ENCODE data around the gene GGT7.
"Not testable (repeated sequence)": the region's sequence is repeated elsewhere in the genome, so short reads cannot be mapped to it uniquely, and the experiment has no call there.

Gene GGT7, protein sequence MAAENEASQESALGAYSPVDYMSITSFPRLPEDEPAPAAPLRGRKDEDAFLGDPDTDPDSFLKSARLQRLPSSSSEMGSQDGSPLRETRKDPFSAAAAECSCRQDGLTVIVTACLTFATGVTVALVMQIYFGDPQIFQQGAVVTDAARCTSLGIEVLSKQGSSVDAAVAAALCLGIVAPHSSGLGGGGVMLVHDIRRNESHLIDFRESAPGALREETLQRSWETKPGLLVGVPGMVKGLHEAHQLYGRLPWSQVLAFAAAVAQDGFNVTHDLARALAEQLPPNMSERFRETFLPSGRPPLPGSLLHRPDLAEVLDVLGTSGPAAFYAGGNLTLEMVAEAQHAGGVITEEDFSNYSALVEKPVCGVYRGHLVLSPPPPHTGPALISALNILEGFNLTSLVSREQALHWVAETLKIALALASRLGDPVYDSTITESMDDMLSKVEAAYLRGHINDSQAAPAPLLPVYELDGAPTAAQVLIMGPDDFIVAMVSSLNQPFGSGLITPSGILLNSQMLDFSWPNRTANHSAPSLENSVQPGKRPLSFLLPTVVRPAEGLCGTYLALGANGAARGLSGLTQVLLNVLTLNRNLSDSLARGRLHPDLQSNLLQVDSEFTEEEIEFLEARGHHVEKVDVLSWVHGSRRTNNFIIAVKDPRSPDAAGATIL

DNA sequence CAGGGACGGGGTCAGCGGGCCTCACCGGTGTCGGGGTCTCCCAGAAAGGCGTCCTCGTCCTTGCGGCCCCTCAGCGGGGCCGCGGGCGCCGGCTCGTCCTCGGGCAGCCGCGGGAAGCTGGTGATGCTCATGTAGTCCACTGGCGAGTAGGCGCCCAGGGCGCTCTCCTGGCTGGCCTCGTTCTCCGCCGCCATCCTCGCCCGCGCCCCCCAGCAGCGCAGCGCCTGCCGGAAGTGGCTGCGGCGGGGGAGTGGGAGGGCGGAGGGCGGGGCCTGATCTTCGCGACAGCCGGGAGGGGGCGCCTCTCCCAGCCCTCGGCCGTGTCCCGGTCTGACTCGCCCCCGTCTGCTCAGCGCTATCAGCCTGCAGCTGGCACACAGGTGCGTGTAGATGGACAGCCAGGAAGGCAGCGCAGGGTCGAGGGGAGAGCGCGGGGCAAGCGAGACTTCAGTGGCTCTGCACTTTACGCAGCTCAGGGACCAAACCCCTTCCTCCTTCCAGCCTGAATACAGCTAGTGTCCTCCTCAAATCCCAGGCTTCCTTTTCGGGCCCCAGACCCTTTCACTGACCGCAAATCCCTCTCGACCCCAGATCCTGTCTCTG lies at the start of gene GGT7:
GGT7 (minus strand) TSS at position 235 of the 603 bp plus-strand sequence; CDS start at position 194, 41 bp downstream.
- DNase-seq: peak; percentile 9

DNA sequence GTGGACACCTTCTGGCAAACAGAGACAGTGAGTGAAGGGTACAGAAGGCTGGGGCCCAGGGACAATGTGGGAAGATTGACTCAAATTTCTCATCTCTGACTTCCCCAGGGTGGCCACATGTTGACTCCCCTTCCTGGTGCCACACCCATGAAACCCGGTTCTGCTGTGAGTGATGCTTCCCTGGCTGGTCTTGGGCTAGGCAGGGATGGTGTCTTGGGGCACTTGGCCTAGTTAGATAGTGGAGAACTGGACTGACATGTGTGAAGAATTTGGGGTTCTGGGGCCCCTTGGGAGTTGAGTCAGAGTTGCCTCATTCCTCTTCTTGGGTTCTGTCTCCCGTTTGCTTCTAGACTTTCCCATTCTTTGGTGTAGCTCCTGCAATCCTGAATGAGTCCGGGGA lies 48.8 kb upstream of the GGT7 start:
- no peak for DNase-seq

DNA sequence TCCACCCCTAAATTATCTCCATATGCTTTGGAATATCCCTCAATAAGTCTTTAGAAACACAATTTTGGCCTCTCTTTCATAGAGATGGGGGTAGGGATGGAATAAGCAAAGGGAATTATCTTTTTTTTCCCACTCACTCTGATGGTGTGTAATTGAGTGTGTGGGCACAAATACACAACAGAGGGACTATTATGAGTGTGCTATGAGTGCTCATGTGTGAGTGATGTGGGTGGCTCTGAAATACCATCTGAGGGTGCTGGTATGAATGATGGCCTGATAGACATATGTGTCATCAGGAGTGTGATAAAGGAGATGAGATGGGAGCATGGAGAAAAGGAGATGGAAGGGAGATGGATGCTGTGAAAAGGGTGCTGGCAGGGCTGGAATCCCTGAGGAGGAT lies 47.4 kb upstream of the GGT7 start:
- no peak for DNase-seq

DNA sequence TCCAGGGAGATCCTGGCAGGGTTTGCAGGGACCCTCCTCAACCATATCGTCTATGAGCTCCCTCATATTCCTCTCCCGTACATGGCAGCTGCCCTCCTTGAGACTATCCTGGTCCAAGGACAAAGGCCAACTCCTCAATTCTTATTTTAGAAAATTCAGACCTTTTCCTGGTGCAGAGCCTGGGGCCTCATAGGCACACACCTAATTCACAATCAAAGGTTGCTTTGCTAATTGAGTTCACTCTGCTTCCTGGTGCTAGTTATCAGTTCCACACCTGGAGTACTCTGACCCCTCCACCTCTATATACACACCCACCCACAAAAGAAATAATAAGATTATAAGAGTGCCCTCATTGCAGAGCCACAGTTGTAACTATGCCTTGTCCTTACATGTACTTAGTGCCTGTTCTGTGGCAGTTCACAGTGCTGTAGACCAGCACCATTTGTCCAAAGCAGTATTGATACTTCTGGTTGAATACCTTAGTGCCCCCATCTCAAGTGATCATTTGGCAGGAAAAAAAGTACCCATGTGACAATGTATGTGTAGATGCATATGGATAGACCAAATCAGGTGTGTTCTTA lies 44.2 kb upstream of the GGT7 start:
- DNase-seq: no peak

DNA sequence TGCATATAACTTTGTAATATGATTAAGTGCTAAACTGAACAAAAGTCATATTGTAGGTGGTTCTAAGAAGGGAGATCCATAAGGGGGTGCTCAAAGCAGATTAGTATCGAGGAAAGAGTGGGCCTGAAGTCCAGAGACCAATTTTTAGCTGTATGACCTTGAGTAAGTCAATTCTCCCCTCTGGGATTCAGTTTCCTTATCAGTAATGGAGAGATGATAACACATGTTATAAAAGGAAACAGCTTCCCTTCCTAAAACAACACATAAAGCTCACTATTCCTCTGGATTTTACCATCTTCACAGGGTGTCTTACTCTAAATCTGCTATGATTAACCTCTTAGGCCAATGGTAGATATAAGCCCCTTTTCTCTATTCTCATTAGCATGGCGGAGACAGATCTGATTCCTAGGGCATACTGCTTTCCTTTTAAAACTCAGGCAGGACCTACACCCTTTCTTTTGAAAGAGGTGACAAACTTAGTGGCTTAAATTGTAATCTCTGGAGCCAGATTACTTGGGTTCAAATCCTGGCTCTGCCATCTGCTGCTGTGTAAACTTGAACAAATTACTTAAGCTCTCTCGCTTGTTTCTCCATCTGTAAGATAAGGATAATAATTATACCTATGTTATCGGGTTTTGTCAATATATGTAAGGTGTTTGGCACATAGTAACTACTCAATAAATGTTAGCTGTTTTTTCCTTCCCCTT lies 43.2 kb upstream of the GGT7 start:
- no peak for DNase-seq

DNA sequence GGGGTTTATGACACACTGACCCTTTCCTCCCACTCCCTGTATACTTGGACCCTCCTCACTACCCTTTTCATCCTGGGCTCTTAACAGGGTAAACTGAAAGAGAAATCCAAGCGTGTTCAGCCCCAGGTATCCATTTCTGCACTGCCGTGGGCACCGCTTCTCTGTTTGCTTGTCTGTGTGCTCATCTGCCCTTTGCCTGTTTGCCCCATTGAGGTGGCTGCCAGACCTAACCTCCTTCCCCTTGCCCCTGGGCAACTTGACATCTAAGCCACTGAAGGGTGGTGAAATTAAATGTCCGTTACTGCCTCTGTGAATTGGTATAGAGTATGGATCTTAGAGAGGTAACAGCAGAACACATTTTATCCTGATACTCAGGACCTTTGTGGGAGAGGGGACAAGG lies 42.5 kb upstream of the GGT7 start:
- no peak for DNase-seq

DNA sequence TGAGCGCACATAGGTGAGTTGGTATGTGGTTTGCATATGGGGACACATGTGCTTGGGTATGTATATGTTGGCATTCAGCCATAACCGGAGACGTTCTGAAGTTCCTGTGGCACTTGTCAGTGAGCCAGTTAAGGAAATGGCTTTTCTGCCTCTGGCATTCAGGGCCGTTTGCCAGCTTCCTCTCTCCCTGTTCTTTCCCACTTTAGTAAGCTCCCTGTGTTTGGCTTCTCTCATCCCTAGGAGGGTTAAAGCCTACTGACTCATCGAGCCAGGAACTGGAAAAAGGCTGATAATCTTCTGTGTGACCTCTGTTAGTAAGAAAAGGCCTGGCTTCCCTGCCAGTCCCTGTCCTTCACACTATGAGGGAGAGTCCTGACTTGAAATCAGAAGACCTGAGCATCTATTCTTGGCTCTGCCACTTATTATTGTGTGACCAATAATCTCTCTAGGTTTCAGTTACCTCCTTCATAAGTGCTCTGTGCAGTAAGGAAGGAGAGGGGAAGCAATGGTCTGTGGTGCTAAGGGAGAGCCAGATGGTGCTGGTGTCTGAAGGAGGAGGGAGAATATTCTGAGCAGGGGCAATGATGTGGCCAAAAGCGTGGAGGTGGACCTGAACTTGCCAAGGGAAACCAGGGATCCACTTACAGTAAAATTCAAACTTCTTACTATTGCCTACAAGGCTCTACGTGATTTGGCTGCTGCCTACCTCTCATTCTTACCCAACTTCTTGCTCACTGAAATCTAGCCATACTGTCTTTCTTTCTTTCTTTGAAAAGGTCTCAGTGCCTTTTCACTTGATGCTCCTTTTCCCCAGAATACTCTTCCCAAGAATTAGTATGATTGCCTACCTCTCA lies 35.2 kb upstream of the GGT7 start:
- no peak for DNase-seq

DNA sequence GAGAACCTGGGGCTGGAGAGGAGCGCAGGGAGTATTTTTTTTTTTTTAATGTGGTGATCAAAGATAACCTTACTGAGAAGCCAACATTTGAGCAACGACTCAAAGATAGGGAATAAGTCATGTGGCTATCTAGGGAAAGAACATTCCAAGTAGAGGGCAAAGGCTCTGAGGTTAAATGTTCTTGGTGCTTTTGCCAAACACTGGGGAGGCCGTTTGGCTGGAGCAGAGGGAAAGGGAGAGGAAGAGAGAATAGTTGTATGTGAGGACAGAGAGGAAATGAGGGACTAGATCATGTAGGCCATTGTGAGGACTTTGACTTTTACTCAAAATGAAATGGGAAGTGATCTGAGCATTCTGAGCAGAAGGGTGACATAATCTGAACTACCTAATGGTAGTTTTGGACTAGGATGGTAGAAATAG lies 31.6 kb upstream of the GGT7 start:
- no peak for DNase-seq

DNA sequence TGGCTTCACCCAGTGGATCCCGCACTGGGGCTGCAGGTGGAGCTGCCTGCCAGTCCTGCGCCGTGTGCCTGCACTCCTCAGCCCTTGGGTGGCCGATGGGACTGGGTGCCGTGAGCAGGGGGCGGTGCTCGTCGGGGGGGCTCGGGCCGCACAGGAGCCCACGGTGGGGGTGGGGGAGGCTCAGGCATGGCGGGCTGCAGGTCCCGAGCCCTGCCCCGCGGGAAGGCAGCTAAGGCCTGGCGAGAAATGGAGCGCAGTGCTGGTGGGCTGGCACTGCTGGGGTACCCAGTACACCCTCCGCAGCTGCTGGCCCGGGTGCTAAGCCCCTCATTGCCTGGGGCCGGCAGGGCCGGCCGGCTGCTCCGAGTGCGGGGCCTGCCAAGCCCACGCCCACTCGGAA lies 26.1 kb upstream of the GGT7 start:
- not testable (repeated sequence) for DNase-seq

DNA sequence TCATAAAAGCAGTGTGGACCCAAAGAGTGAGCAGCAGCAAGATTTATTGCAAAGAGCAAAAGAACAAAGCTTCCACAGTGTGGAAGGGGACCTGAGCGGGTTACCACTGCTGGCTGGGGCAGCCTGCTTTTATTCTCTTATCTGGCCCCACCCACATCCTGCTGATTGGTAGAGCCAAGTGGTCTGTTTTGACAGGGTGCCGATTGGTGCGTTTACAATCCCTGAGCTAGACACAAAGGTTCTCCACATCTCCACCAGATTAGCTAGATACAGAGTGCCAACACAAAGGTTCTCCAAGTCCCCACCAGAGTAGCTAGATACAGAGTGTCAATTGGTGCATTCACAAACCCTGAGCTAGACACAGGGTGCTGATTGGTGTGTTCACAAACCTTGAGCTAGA lies 25.5 kb upstream of the GGT7 start:
- DNase-seq: not testable (repeated sequence)

DNA sequence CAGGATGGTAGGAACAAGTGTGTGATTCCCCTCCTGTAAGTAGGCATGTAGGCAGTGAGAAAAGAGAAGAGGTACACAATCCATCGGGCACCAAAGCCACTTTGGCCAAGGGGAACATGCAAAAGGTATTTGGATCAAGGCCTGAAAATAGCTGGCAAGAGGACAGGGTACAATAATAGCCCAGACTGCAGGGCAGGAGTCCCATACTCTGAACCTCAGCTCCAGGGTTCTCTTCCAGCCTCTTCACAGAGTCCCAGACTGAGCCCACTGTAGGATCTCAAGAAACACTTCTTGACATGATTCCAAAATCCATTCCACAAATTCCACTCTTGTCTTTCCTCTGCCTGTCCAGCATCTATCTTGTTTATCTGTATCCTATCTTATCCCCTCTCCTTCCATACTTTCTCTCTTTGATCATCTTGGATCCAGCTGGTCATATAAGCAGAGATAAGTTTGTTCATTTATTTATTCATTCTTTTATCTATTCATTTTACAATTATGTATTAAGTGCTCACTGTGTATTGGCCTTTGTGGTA lies 23.5 kb upstream of the GGT7 start:
- no peak for DNase-seq

DNA sequence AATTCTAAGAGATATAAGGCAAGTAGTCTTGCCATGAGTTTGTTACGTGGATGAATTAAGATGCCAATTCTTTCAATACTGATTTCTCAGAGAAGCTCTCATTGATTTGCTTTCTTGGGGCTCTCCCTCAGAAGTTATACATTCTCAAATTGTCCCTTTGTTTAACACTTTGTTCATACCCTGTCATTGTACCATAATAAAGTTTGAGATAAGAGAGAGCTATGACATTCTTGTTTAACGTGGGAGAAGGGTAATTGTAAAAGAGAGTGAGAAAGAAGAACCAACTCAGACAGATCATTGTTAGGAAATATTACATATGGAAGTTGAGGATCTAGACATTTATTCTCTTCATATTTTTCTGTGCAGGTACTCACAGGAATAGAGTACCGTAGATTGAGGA lies 22.8 kb upstream of the GGT7 start:
- DNase-seq: no peak

DNA sequence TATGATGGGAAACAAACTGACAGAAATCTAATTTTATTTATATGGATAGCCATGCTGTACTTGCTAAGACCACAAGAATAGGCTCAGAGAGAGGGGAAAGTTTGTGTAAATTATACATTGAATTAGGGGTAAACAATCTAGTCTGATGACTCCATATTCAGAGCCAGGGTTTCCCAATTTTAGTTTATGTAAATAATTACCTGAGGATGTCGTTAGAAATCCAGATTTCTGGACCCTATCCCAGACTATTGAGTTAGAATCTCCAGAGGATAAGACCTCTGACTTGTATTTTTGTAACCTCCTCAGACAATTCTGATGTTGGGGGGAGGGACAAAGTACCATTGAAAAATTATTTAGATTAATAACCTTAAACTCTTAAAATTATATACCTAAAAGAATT lies 22.1 kb upstream of the GGT7 start:
- no peak for DNase-seq

DNA sequence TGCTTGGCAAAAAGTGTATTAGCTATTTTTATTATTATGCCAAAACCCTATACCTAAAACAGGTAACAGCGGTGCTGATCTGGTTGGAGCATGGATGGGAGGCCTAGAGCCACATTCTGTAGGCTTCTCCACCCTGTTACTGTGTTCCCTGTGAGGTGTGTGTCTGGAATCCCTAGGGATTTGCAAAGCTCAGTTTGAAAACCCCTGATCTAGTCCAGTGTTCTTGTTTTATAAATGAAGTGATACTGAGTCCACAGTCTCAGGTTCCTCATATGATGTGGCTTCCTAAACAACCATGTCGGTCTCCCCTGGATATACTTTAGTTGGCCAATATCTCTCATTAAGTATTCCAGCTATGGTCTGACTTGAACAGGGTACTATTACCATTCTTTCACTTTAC lies 20.0 kb upstream of the GGT7 start:
- no peak for DNase-seq

DNA sequence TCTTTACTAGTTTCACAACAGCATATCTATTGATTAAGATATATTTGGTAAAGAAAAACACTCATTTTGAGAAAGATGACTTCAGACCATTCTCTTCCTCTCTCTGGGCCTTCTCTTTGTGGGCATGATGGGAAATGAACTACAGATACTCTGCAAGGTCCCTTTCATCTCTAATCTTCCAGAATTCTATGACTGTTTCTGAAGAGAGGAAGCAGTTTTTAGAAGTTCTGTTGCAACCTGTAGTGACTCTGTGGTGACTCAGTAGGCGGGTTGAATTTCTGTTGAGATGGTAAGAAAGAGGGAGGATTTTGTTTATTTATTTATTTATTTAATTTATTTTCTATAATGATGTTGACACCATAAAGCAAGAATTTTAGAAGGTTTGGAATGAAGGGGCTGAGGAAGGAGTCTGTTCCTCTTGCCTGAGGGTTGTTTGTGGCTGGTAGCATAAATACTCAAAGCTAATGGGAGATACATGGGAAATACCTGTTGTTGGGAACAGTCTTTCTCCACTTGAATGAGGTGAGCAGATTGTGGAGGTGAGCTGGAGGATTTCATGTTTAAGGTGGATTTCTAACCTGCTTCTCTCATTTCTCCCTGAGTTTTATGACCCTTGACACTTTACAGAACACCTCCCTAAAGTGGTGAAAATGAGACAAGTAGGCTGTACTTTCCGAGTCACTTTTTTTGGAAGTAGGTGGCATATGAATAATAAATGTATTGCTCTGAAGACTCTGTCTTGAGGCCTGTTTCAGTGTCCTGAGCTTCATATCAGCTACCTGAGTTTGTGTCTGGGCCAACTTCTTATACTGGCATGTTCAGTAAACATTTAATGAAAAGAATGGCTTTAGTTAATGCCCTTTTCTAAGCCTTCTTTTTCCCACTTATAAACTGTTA lies 18.8 kb upstream of the GGT7 start:
- DNase-seq: no peak

DNA sequence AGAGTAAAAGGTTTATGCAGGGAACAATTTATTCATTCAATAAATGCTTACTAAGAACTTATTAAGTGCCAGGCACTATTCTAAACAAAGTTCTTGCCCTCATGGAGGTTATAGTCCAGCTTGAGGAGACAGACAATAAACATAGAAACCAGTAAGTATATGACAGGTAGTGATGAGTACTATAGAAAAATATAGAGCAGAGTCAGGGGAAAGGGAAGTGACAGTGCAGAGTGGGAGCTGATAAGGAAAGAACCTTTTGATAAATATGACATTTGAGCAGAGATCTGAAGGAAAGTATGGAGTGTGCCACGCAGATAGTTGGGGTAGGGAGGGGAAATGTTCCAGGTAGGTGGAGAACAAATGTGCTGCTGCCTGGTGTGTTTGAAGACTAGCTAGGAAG lies 15.8 kb upstream of the GGT7 start:
- DNase-seq: no peak

DNA sequence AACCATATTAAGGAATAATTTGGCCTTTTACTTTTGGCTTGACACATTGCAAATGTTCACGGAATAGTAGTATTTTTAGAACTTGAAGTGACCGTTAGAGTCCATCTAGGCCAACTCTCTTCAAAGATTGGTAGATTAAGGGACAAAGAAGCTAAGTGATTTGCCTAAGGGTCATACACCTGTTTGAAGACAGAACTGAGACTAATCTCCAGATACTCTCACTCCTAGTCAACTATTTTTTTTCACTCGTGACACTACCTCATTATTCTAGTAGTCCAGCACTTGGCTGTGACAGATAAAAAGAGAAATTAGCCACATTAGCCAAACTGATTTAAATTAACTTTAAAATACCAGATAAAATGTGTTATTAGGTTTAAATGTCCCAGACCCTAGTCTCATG lies 14.4 kb upstream of the GGT7 start:
- no peak for DNase-seq

DNA sequence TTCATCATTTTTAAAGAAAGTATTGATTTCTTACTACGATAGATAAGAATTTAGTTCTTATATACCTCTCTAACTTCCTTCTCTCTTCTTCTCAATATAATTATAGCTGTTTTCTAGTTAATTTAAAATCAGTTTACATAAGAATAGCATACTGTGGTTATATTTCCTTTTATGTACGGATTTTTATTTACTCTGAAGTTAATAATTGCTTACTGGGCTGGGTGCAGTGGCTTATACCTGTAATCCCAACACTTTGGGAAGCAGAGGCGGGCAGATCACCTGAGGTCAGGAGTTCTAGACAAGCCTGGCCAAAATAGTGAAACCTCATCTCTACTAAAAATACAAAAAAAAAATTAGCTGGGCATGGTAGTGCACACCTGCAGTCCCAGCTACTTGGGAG lies 13.5 kb upstream of the GGT7 start:
- DNase-seq: no peak

DNA sequence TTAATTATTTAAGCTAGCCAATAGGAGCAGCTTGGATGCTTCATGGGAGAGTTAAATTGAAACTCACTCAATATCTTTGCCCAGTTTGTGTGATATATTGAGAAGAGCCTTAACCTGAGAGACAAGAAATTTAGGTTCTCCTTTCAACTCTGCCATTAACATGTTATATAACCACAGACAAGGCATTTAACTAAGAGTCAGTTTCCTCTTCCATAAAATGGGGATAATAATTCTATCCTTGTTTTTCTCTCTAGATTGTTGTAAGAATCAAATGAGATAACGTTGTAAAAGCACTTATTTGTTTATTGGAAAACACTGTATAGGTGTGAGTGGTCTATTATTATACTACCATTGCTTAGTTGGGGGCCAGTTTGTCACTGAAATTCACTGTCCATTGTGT lies 11.6 kb upstream of the GGT7 start:
- DNase-seq: no peak

DNA sequence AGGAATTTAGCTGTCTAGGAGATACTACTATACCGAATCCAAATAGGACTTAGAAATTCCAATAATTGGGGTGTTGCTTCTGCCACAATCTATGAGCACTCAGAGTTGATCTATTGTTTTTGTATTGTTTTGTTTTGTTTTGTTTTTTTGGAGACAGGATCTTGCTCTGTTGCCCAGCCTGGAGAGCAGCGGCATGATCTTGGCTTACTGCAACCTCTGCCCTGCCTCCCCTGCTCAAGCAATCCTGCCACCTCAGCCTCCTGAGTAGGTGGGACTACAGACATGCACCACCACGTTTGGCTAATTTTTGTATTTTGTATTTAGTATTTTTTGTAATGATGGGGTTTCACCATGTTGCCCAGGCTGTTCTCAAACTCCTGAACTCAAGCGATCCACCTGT lies 11.2 kb upstream of the GGT7 start:
- no peak for DNase-seq
